Spinal cord (tissue), 10 donors: ENCODE results near the gene ARHGEF17. TPM values are rescaled to one million over a fixed set of nuclear protein-coding genes. Genes with fewer than 3 reads are reported as not detected.
"Not testable (repeated sequence)": the region's sequence is repeated elsewhere in the genome, so short reads cannot be mapped to it uniquely, and the experiment has no call there.

Experiments used
- DNase-seq, 6 donors: peaks; one replicate each; pipeline versions ENCODE4 v3.0.0 to v3.0.0-alpha.2; 2013 to 2015; ENCODE audit warnings: low spot score in 6 of 6, low read depth in 4 of 6
- H3K27ac ChIP-seq: one replicate; pipeline ENCODE4 v1.5.1; 2013; ENCODE audit warnings: low read depth, low read length, control low read depth
- H3K27me3 ChIP-seq: one replicate; pipeline ENCODE4 v1.6.1; 2013; ENCODE audit warnings: low read length; ENCODE audit not compliant: control insufficient read depth, insufficient read depth
- H3K36me3 ChIP-seq: one replicate; pipeline ENCODE4 v1.6.1; 2013; ENCODE audit warnings: low read length; ENCODE audit not compliant: control insufficient read depth, insufficient read depth
- H3K4me1 ChIP-seq: one replicate; pipeline ENCODE4 v1.6.1; 2013; ENCODE audit warnings: low read length; ENCODE audit not compliant: control insufficient read depth, insufficient read depth
- H3K4me3 ChIP-seq: one replicate; pipeline ENCODE4 v1.5.1; 2013; ENCODE audit warnings: low read depth, low read length, control low read depth
- H3K9me3 ChIP-seq: one replicate; pipeline ENCODE4 v1.6.1; 2013; ENCODE audit warnings: low read length; ENCODE audit not compliant: control insufficient read depth, insufficient read depth
- WGBS: methylation state at CpG from one replicate; pipeline ENCODE4 v1.1.5; 2013; ENCODE audit warnings: missing lambda C conversion rate; ENCODE audit not compliant: insufficient coverage; 5-methylcytosine and 5-hydroxymethylcytosine counted together
- polyA plus RNA-seq, 2 donors: library from polyadenylated mRNA; unstranded; fragments of 120-200 nt; gene quantifications; one replicate each; pipeline ENCODE4 v1.2.1, GENCODE V29; 2013; ENCODE audit not compliant: insufficient read length in 2 of 2
- total RNA-seq, 2 donors: library from RNA; depleted of rRNA in 1 of 2; stranded (reverse); fragments of 120-200 nt in 1 of 2; fragments of >200 nt in 1 of 2; gene quantifications; one replicate each; pipeline versions ENCODE4 v1.2.3 to v1.2.4, GENCODE V29; 2013 to 2014
- donor health status: healthy.

ARHGEF17 gene
- total and polyA plus RNA-seq, 4 donors = 37.3 to 105 (median 67.5) TPM

- Histone ChIP-seq H3K4me3 (no peak within 1 kb of the TSS), H3K9me3 (no peaks in the 10 kb centered on the region), H3K27me3 (no peaks in the 10 kb centered on the region), H3K27ac (no peak within 1 kb of the TSS), H3K4me1 (no peaks in the 10 kb centered on the region), H3K36me3 (no peaks in the 10 kb centered on the region)
- WGBS = 79% methylated on average over 14 of the region's 17 CpGs
- DNase-seq = no peak
Observed at GRCh38 chr11:73271936-73272679, 36.0 kb upstream of the ARHGEF17 start, which contains the start of gene P2RY6. TSS of gene P2RY6 (plus strand) at chr11:73272338. CDS start at chr11:73296519, 24,181 bp downstream.

- WGBS = 89% methylated on average over 3 of the region's 7 CpGs
- DNase-seq = no peak
- no peak overlapping the region for H3K27ac ChIP-seq
Observed at GRCh38 chr11:73272680-73273038, 35.4 kb upstream of the ARHGEF17 start.

GRCh38 chr11:73273222-73273895 is 34.7 kb upstream of the ARHGEF17 start:
- Histone ChIP-seq H3K36me3 (no peaks in the 10 kb centered on the region), H3K27ac (no peak overlapping the region), H3K4me1 (no peaks in the 10 kb centered on the region), H3K27me3 (no peaks in the 10 kb centered on the region), H3K4me3 (no peak overlapping the region), H3K9me3 (no peaks in the 10 kb centered on the region)
- no peak for DNase-seq
- WGBS = 75% methylated on average over 4 of the region's 8 CpGs

More at GRCh38 chr11:73272680-73273038, 35.4 kb upstream of the ARHGEF17 start:
- Histone ChIP-seq H3K27me3 (no peaks in the 10 kb centered on the region), H3K36me3 (no peaks in the 10 kb centered on the region), H3K9me3 (no peaks in the 10 kb centered on the region), H3K4me3 (no peak overlapping the region), H3K4me1 (no peaks in the 10 kb centered on the region)

DNA sequence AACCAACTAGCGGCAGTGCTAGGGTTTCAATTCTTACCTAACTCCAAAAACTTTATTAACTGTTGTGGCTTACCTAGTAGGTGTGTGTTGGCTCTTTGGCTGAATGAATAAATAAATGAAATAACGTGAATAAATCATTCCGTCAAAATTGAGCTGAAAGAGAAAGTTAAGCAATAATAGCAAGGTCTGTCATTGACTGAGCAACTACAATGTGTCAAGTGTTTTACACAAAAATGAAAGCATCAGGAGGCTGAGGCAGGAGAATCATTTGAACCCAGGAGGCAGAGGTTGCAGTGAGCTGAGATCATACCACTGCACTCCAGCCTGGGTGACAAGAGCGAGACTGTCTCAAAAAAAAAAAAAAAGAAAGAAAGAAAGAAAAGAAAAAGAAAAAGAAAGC is 33.9 kb upstream of the ARHGEF17 start:
- H3K9me3 ChIP-seq, H3K27me3 ChIP-seq, H3K27ac ChIP-seq, H3K4me1 ChIP-seq, DNase-seq, H3K36me3 ChIP-seq, H3K4me3 ChIP-seq: not testable (repeated sequence)
- 79% methylated on average over 2 of the region's 4 CpGs for WGBS

- no peak overlapping the region for H3K27ac ChIP-seq
- no peak for DNase-seq
- H3K4me3 ChIP-seq = no peak overlapping the region
- no peaks in the 10 kb centered on the region for H3K4me1 ChIP-seq
- H3K36me3 ChIP-seq = no peaks in the 10 kb centered on the region
- H3K9me3 ChIP-seq = no peaks in the 10 kb centered on the region
- WGBS = 57% methylated on average over 10 of the region's 11 CpGs
- H3K27me3 ChIP-seq = no peaks in the 10 kb centered on the region
Observed at GRCh38 chr11:73274722-73275380, 33.2 kb upstream of the ARHGEF17 start.

GRCh38 chr11:73275381-73275750 is 32.7 kb upstream of the ARHGEF17 start:
- H3K4me1 ChIP-seq = no peaks in the 10 kb centered on the region
- DNase-seq = no peak
- no peak overlapping the region for H3K4me3 ChIP-seq
- 100% methylated on average over 1 of the region's 4 CpGs for WGBS
- H3K9me3 ChIP-seq = no peaks in the 10 kb centered on the region
- no peak overlapping the region for H3K27ac ChIP-seq
- H3K36me3 ChIP-seq = no peaks in the 10 kb centered on the region
- H3K27me3 ChIP-seq = no peaks in the 10 kb centered on the region

GRCh38 chr11:73277467-73277866 is 30.6 kb upstream of the ARHGEF17 start:
- WGBS = 83% methylated on average over 1 of the region's 3 CpGs
- no peaks in the 10 kb centered on the region for H3K27me3 ChIP-seq

GRCh38 chr11:73280626-73281025 is 27.4 kb upstream of the ARHGEF17 start:
- 77% methylated on average over 4 of the region's 5 CpGs for WGBS
- Histone ChIP-seq H3K4me1 (no peaks in the 10 kb centered on the region), H3K27me3 (no peaks in the 10 kb centered on the region), H3K9me3 (no peaks in the 10 kb centered on the region), H3K4me3 (no peak overlapping the region), H3K27ac (no peak overlapping the region), H3K36me3 (no peaks in the 10 kb centered on the region)
- no peak for DNase-seq

More at GRCh38 chr11:73277467-73277866, 30.6 kb upstream of the ARHGEF17 start:
- DNase-seq = no peak
- no peak overlapping the region for H3K27ac ChIP-seq
- H3K9me3 ChIP-seq = no peaks in the 10 kb centered on the region
- no peaks in the 10 kb centered on the region for H3K36me3 ChIP-seq
- no peaks in the 10 kb centered on the region for H3K4me1 ChIP-seq
- H3K4me3 ChIP-seq = no peak overlapping the region

DNA sequence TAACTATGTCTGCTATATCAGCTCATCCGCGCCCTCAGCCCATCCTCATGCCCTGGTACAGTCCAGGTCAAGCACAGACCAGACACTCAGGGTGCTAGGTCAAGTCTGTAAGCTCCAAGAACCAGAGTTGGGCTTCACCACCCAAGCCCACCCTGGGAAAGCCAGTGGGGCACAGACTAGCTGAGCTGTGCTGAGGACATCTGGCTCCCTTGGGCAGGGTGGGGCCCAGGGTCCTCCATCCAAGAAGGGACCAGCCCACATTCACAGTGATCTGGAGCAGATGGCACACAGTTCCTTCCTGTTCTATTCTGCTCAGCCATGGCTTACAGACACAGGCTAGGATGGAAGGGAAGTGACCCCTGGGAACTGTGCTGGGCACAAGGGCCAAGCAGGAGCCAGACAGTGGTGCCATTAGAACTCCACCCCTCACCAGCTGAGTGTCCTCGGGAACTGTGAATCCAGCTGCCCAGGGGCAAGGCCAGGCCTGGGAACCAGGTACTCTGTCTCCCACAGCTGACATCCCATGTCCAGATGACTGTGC is 26.8 kb upstream of the ARHGEF17 start:
- 92% methylated on average over 3 of the region's 3 CpGs for WGBS
- Histone ChIP-seq H3K27ac (no peak overlapping the region), H3K9me3 (no peaks in the 10 kb centered on the region), H3K4me3 (no peak overlapping the region), H3K36me3 (no peaks in the 10 kb centered on the region), H3K27me3 (no peaks in the 10 kb centered on the region), H3K4me1 (no peaks in the 10 kb centered on the region)
- no peak for DNase-seq
